Testis (tissue), 3 donors: ENCODE results near the gene RAI1. TPM values are rescaled to one million over a fixed set of nuclear protein-coding genes. Genes with fewer than 3 reads are reported as not detected.

Source experiments
- DNase-seq: peaks from one replicate; pipeline ENCODE4 v3.0.0-alpha.2; 2019
- H3K27ac ChIP-seq, 2 donors: fragments of 200-600 bp; sonication (generic); one replicate each; pipeline ENCODE4 v1.5.1; 2019
- H3K27me3 ChIP-seq: fragments of 200-600 bp; sonication (generic); one replicate; pipeline ENCODE4 v1.5.1; 2019
- H3K36me3 ChIP-seq: fragments of 200-600 bp; sonication (generic); one replicate; pipeline ENCODE4 v1.5.1; 2017; ENCODE audit warnings: low read depth; ENCODE audit errors: missing control alignments
- H3K4me1 ChIP-seq: fragments of 200-600 bp; sonication (generic); one replicate; pipeline ENCODE4 v1.5.1; 2019
- H3K4me3 ChIP-seq, 2 donors: fragments of 200-600 bp; sonication (generic); one replicate each; pipeline ENCODE4 v1.5.1; 2017 to 2019
- H3K9me3 ChIP-seq: fragments of 200-600 bp; sonication (generic); one replicate; pipeline ENCODE4 v1.5.1; 2017
- CTCF ChIP-seq, 3 experiments: fragments of 450-650 bp in 2 of 3; fragments of 200-600 bp in 1 of 3; sonication (generic) in 1 of 3; IDR thresholded peaks; one replicate each; pipeline ENCODE4 v1.5.1; 2016 to 2019; ENCODE audit warnings: antibody characterized with exemption in 3 of 3, mild to moderate bottlenecking in 2 of 3, moderate library complexity in 1 of 3
- POLR2A ChIP-seq: fragments of 450-650 bp; IDR thresholded peaks from one replicate; pipeline ENCODE4 v1.6.1; 2017; ENCODE audit warnings: antibody characterized with exemption, mild to moderate bottlenecking, moderate library complexity
- WGBS, 2 donors: methylation state at CpG; one replicate each; pipeline ENCODE4 v1.1.5; 2018; 5-methylcytosine and 5-hydroxymethylcytosine counted together
- intact Hi-C: fragments of 100-400 bp; cut with DNase I; formaldehyde crosslinking; loops from one replicate; pipeline ENCODE4 v1.15.1; 2023; ENCODE audit warnings: low total_unique reads
- polyA plus RNA-seq: library from polyadenylated mRNA; stranded (reverse); fragments of 350-450 nt; fragmentation: Illumina TruSeq; extraction: RNeasy Lipid Tissue Mini Kit (QIAGEN cat#74804); gene quantifications from one replicate; pipeline ENCODE4 v1.2.3, GENCODE V29; 2014; ENCODE audit warnings: low read depth, low replicate concordance; ENCODE audit not compliant: insufficient read depth
- total RNA-seq, 2 donors: library from RNA; depleted of rRNA; stranded (reverse); fragments of >200 nt; gene quantifications; one replicate each; pipeline ENCODE4 v1.2.3, GENCODE V29; 2016

RAI1 gene
- total and polyA plus RNA-seq, 3 donors from 2014 or later: 17.5 to 44.5 (median 42.8) TPM

DNA sequence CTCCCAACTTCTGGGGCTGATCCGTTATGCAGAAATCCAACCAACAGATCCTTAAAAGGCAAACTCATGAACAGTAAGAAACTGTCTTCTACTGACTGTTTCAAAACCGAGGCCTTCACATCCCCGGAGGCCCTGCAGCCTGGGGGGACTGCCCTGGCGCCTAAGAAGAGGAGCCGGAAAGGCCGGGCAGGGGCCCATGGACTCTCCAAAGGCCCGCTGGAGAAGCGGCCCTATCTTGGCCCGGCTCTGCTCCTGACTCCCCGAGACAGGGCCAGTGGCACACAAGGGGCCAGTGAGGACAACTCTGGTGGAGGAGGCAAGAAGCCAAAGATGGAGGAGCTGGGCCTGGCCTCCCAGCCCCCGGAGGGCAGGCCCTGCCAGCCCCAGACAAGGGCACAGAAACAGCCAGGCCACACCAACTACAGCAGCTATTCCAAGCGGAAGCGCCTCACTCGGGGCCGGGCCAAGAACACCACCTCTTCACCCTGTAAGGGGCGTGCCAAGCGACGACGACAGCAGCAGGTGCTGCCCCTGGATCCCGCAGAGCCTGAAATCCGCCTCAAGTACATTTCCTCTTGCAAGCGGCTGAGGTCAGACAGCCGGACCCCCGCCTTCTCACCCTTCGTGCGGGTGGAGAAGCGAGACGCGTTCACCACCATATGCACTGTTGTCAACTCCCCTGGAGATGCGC lies 116.0 kb downstream of the RAI1 start:
- Histone ChIP-seq H3K4me1 (peaks cover 9% of the 10 kb centered on the region), H3K4me3 (no peak overlapping the region), H3K36me3 (no peaks in the 10 kb centered on the region), H3K27ac (no peak overlapping the region), H3K9me3 (no peaks in the 10 kb centered on the region), H3K27me3 (no peaks in the 10 kb centered on the region)
- DNase-seq: no peak
- WGBS, 2 donors: 92 to 94% methylated on average over 19 to 30 of the region's 30 CpGs
- intact Hi-C loops: no loop called here
- TF ChIP-seq POLR2A (no peak), CTCF (IDR thresholded peaks at IDR 0.05) (no peak)

DNA sequence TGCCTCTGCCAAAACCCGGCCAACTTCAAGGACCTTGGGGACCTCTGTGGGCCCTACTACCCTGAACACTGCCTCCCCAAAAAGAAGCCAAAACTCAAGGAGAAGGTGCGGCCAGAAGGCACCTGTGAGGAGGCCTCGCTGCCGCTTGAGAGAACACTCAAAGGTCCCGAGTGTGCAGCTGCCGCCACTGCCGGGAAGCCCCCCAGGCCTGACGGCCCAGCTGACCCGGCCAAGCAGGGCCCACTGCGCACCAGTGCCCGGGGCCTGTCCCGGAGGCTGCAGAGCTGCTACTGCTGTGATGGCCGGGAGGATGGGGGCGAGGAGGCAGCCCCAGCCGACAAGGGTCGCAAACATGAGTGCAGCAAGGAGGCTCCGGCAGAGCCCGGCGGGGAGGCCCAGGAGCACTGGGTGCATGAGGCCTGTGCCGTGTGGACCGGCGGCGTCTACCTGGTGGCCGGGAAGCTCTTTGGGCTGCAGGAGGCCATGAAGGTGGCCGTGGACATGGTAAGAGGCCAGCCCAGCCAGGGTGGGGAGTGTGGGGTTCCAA lies 116.8 kb downstream of the RAI1 start:
- WGBS, 2 donors: 94 to 95% methylated on average over 6 to 25 of the region's 25 CpGs
- no peaks in the 10 kb centered on the region for H3K36me3 ChIP-seq
- DNase-seq: no peak
- no peak overlapping the region for H3K27ac ChIP-seq
- peaks cover under 1% of the 10 kb centered on the region for H3K4me1 ChIP-seq
- H3K4me3 ChIP-seq: no peak overlapping the region
- no peaks in the 10 kb centered on the region for H3K9me3 ChIP-seq
- no peak for TF ChIP-seq CTCF (IDR thresholded peaks at IDR 0.05)
- TF ChIP-seq POLR2A: no peak
- H3K27me3 ChIP-seq: no peaks in the 10 kb centered on the region
- intact Hi-C loops: no loop called here

- intact Hi-C loops: no loop called here
- DNase-seq: no peak
- H3K9me3 ChIP-seq: no peaks in the 10 kb centered on the region
- no peaks in the 10 kb centered on the region for H3K27me3 ChIP-seq
- no peak overlapping the region for H3K27ac ChIP-seq
- H3K36me3 ChIP-seq: no peaks in the 10 kb centered on the region
- H3K4me3 ChIP-seq: no peak overlapping the region
- TF ChIP-seq CTCF (IDR thresholded peaks at IDR 0.05): no peak
- TF ChIP-seq POLR2A: no peak
- no peaks in the 10 kb centered on the region for H3K4me1 ChIP-seq
- WGBS, 2 donors: 88 to 92% methylated on average over 14 to 16 of the region's 16 CpGs
These were observed 117.5 kb downstream of the RAI1 start for GRCh38 chr17:17798573-17799255.

GRCh38 chr17:17800504-17801021 lies 119.3 kb downstream of the RAI1 start:
- Histone ChIP-seq H3K9me3 (no peaks in the 10 kb centered on the region), H3K27ac (no peak overlapping the region), H3K36me3 (no peaks in the 10 kb centered on the region), H3K4me1 (no peaks in the 10 kb centered on the region), H3K27me3 (no peaks in the 10 kb centered on the region), H3K4me3 (no peak overlapping the region)
- TF ChIP-seq POLR2A (no peak), CTCF (IDR thresholded peaks at IDR 0.05) (no peak)
- DNase-seq: no peak
- 79 to 89% methylated on average over 5 to 11 of the region's 12 CpGs for WGBS, 2 donors
- intact Hi-C loops: no loop called here
